Tibial nerve (tissue), 3 donors: ENCODE data around the gene PARD3B.

Experiments used
- POLR2A ChIP-seq, 2 donors: fragments of 450-650 bp; IDR thresholded peaks; one replicate each; pipeline ENCODE4 v1.6.1; 2017; ENCODE audit warnings: antibody characterized with exemption in 2 of 2, mild to moderate bottlenecking in 2 of 2, moderate library complexity in 2 of 2
- TF ChIP-seq, protein P1 (sequence below), 5 experiments: fragments of 200-600 bp in 3 of 5; fragments of 450-650 bp in 2 of 5; sonication (generic) in 3 of 5; IDR thresholded peaks; one replicate each; pipeline ENCODE4 v1.5.1; 2016 to 2019; ENCODE audit warnings: antibody characterized with exemption in 5 of 5, mild to moderate bottlenecking in 3 of 5, moderate library complexity in 2 of 5

DNA sequence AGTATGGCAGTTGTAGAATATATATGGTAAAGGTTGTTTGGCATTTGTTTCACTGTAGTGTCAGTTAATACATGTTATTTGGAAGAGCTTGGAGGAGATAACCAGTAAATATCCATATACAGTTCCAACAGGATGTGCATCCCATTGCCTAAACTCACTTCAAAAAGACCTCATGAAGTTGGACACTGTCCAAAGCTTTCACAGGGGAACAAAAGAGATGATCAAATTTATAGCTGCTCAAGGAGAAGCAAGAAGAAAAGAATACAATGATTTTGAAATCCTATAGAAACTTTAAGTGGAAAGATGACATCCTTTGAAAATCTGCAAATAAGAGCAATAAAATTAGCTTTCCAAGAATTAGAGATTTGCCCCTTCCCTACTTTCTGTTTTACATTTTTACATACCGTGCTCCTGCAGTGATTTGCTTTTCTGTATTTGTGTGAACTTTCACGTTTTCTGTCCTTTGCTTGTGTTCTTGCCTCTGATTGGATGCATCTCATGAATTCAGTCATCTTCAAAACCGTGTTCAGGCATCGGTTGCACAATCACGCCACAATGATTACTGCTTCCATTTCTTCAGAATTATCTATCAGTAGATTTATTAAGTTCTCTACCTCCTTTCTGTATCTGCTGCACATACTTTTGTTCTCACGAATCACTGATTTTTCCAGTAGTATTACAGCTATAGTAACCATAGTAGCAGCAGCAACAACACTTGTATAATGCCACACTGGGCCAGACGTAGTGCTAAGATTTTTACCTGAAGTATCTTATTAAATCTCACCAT is 83.8 kb downstream of the PARD3B start:
- TF ChIP-seq, protein P1, sequence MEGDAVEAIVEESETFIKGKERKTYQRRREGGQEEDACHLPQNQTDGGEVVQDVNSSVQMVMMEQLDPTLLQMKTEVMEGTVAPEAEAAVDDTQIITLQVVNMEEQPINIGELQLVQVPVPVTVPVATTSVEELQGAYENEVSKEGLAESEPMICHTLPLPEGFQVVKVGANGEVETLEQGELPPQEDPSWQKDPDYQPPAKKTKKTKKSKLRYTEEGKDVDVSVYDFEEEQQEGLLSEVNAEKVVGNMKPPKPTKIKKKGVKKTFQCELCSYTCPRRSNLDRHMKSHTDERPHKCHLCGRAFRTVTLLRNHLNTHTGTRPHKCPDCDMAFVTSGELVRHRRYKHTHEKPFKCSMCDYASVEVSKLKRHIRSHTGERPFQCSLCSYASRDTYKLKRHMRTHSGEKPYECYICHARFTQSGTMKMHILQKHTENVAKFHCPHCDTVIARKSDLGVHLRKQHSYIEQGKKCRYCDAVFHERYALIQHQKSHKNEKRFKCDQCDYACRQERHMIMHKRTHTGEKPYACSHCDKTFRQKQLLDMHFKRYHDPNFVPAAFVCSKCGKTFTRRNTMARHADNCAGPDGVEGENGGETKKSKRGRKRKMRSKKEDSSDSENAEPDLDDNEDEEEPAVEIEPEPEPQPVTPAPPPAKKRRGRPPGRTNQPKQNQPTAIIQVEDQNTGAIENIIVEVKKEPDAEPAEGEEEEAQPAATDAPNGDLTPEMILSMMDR (IDR thresholded peaks at IDR 0.05): no peak
- no peak for TF ChIP-seq POLR2A (IDR thresholded peaks at IDR 0.05)
